Calu3 (cell line): ENCODE data around the gene CBFA2T3. TPM values are rescaled to one million over a fixed set of nuclear protein-coding genes. Genes with fewer than 3 reads are reported as not detected.

ENCODE experiments used
- BruUV-seq: library from RNA; stranded (reverse); fragments of 400-500 nt; replicated peaks from 2 replicates; lab custom pipeline; 2021; lab: Mats Ljungman, UMichigan
- CTCF ChIA-PET: fragments of 300-600 bp; sonication (Branson Sonifier 250); formaldehyde crosslinking; loops from one replicate; lab custom pipeline; 2022; ENCODE audit warnings: antibody characterized with exemption; lab: Charles Lee
- DNase-seq: peaks from one replicate; pipeline ENCODE4 v3.0.0; 2022
- H3K27ac Mint-ChIP-seq: one replicate; pipeline ENCODE4 v1.8.0; 2022; ENCODE audit warnings: mixed read lengths; ENCODE audit not compliant: unreplicated experiment
- H3K27me3 Mint-ChIP-seq: one replicate; pipeline ENCODE4 v1.8.0; 2022; ENCODE audit warnings: mixed read lengths; ENCODE audit not compliant: unreplicated experiment
- H3K36me3 Mint-ChIP-seq: one replicate; pipeline ENCODE4 v1.8.0; 2022; ENCODE audit warnings: mild to moderate bottlenecking, moderate library complexity, mixed read lengths; ENCODE audit not compliant: insufficient read depth, unreplicated experiment
- H3K4me1 Mint-ChIP-seq: one replicate; pipeline ENCODE4 v1.8.0; 2022; ENCODE audit warnings: mild to moderate bottlenecking, low read depth, mixed read lengths; ENCODE audit not compliant: unreplicated experiment
- H3K4me3 Mint-ChIP-seq: one replicate; pipeline ENCODE4 v1.8.0; 2022; ENCODE audit warnings: mild to moderate bottlenecking, low read depth, moderate library complexity, mixed read lengths; ENCODE audit not compliant: unreplicated experiment
- H3K9me3 Mint-ChIP-seq: one replicate; pipeline ENCODE4 v1.8.0; 2022; ENCODE audit warnings: low read depth, mixed read lengths; ENCODE audit not compliant: unreplicated experiment
- CTCF ChIP-seq: fragments of 200-600 bp; IDR thresholded peaks from one replicate; pipeline ENCODE4 v1.8.0; 2022; ENCODE audit warnings: antibody characterized with exemption; ENCODE audit not compliant: unreplicated experiment
- intact Hi-C: fragments of 100-400 bp; cut with micrococcal nuclease; formaldehyde crosslinking; loops from one replicate; pipeline ENCODE4 v1.10.0; 2022; ENCODE audit not compliant: unreplicated experiment
- total RNA-seq: library from RNA; stranded (reverse); gene quantifications from 2 replicates; pipeline ENCODE4 v1.2.3, GENCODE V29; 2022

CBFA2T3 gene
- total RNA-seq, 1 experiment from 2014 or later, result not detected

GRCh38 chr16:88840600-88841215, 136.3 kb downstream of the CBFA2T3 start:
- no peak for DNase-seq
- H3K4me1 Mint-ChIP-seq, result no peaks in the 10 kb centered on the region
- CTCF ChIA-PET, result no interaction called here
- no peak overlapping the region for H3K27ac Mint-ChIP-seq
- intact Hi-C loops, result no loop called here
- peaks cover 9% of the 10 kb centered on the region for H3K36me3 Mint-ChIP-seq
- H3K4me3 Mint-ChIP-seq, result no peak overlapping the region
- H3K9me3 Mint-ChIP-seq, result no peaks in the 10 kb centered on the region
- no TSS peak for BruUV-seq
- TF ChIP-seq CTCF, result no peak
- H3K27me3 Mint-ChIP-seq, result no peaks in the 10 kb centered on the region

GRCh38 chr16:88839745-88840599, 137.0 kb downstream of the CBFA2T3 start:
- no peak for DNase-seq
- intact Hi-C loops, result no loop called here
- no peak for TF ChIP-seq CTCF
- BruUV-seq, result no TSS peak
- Mint-ChIP-seq H3K27me3 (no peaks in the 10 kb centered on the region), H3K9me3 (no peaks in the 10 kb centered on the region), H3K36me3 (peaks cover 9% of the 10 kb centered on the region), H3K4me1 (no peaks in the 10 kb centered on the region), H3K27ac (no peak overlapping the region), H3K4me3 (no peak overlapping the region)
- CTCF ChIA-PET, result interaction anchor here (0.6 kb wide), 1 partner anchor 15 kb away, joined by 5 read pairs; no protein-coding TSS in a partner anchor

GRCh38 chr16:88839026-88839529, 137.9 kb downstream of the CBFA2T3 start:
- no peak overlapping the region for H3K4me3 Mint-ChIP-seq
- peaks cover 9% of the 10 kb centered on the region for H3K36me3 Mint-ChIP-seq
- no peaks in the 10 kb centered on the region for H3K4me1 Mint-ChIP-seq
- intact Hi-C loops, result no loop called here
- H3K9me3 Mint-ChIP-seq, result no peaks in the 10 kb centered on the region
- no peaks in the 10 kb centered on the region for H3K27me3 Mint-ChIP-seq
- TF ChIP-seq CTCF, result peak; percentile 63
- DNase-seq, result no peak
- CTCF ChIA-PET, result interaction anchor here (0.7 kb wide), 1 partner anchor 117 kb away, joined by 3 read pairs; no protein-coding TSS in a partner anchor
- BruUV-seq, result no TSS peak
- peak overlapping the region; percentile 46 for H3K27ac Mint-ChIP-seq

- intact Hi-C loops, result no loop called here
- H3K9me3 Mint-ChIP-seq, result no peaks in the 10 kb centered on the region
- no peaks in the 10 kb centered on the region for H3K27me3 Mint-ChIP-seq
These were observed 138.4 kb downstream of the CBFA2T3 start for GRCh38 chr16:88838566-88838965.

More at GRCh38 chr16:88838566-88838965, 138.4 kb downstream of the CBFA2T3 start:
- no peak for TF ChIP-seq CTCF
- H3K36me3 Mint-ChIP-seq, result peaks cover 10% of the 10 kb centered on the region
- no peaks in the 10 kb centered on the region for H3K4me1 Mint-ChIP-seq
- no peak for DNase-seq
- no TSS peak for BruUV-seq
- H3K27ac Mint-ChIP-seq, result peak overlapping the region; percentile 46
- CTCF ChIA-PET, result interaction anchor here (0.7 kb wide), 1 partner anchor 117 kb away, joined by 3 read pairs; no protein-coding TSS in a partner anchor
- no peak overlapping the region for H3K4me3 Mint-ChIP-seq
